Measurements from ENCODE around the gene FAM120A. TPM values are rescaled to one million over a fixed set of nuclear protein-coding genes. Genes with fewer than 3 reads are reported as not detected.

The FAM120A gene
- total and polyA plus RNA-seq, 9 of the 15 experiments (the other 6 are each of a cell fraction or from before 2014, with no cell fraction given) = 8.7 to 71.0 (median 42.2) TPM

- in situ Hi-C loops (cut with MboI) (no loop called here), intact Hi-C loops (cut with micrococcal nuclease) (no loop called here)
- peak in 2 of 4 experiments; percentile 27 to 33 for DNase-seq (ENCODE audit: extremely low read depth in 1 of 4, low spot score in 3 of 4)
- WGBS (ENCODE audit: insufficient coverage, low coverage, missing lambda C conversion rate) = 34% methylated on average over 2 of the region's 2 CpGs
- peak; percentile 70 for ATAC-seq
- FAIRE-seq = no peak
- H3K4me2 ChIP-seq (ENCODE audit: insufficient read depth, low read length) = peak overlapping the region; percentile 3; the same call in 1 of the 2 replicates
- no peak for TF ChIP-seq SAFB (IDR thresholded peaks at IDR 0.05; ENCODE audit: borderline replicate concordance, low read depth, low read length)
- no peak for TF ChIP-seq MTA3 (IDR thresholded peaks at IDR 0.05; ENCODE audit: borderline replicate concordance)
- TF ChIP-seq RBBP5 (IDR thresholded peaks at IDR 0.05; ENCODE audit: borderline replicate concordance, insufficient read depth, low read length, poor library complexity, severe bottlenecking) = no peak
- no peak for TF ChIP-seq ZNF316 (IDR thresholded peaks at IDR 0.05)
- TF ChIP-seq CTCF (IDR thresholded peaks at IDR 0.05 in 2 of 3, conservative IDR thresholded peaks at IDR 0.05 in 1 of 3; ENCODE audit: insufficient read depth in 2 of 3, low read depth in 1 of 3, low read length in 3 of 3) = peak; percentile 48 to 89 (median 49)
- no peak for TF ChIP-seq STAT5A (IDR thresholded peaks at IDR 0.05; ENCODE audit: borderline replicate concordance, low read length)
- no peak for TF ChIP-seq SP2 (IDR thresholded peaks at IDR 0.05; ENCODE audit: extremely low read depth, low read depth, low read length, poor library complexity, severe bottlenecking)
- no peak for TF ChIP-seq SRF (CRISPR knock-in tag; IDR thresholded peaks at IDR 0.05)
- no peak overlapping the region for H2AFZ ChIP-seq (ENCODE audit: low read depth, low read length)
- H3K9ac ChIP-seq (ENCODE audit: insufficient read depth in 1 of 2, low read depth in 2 of 2, low read length in 2 of 2) = no peak overlapping the region
- ChIA-PET POLR2A (interaction anchor here (2.0 kb wide), 1 partner anchor 12 kb away, joined by 6 read pairs; no protein-coding TSS in a partner anchor), CTCF (ENCODE audit: low intra/inter-chr PET ratio) (interaction anchor here (0.6 kb wide), 1 partner anchor 305 kb away, joined by 5 read pairs; no protein-coding TSS in a partner anchor)
- H3K4me1 ChIP-seq (replicated peaks in 1 of 2; ENCODE audit: control insufficient read depth in 2 of 2, insufficient read depth in 2 of 2, low read length in 2 of 2) = peaks cover 18 to 21% of the 10 kb centered on the region in 2 experiments
- H3K9me3 ChIP-seq (replicated peaks; ENCODE audit: control insufficient read depth, insufficient read depth, low read depth, low read length) = no peaks in the 10 kb centered on the region
- H3K27ac ChIP-seq (ENCODE audit: extremely low read depth, low read depth, low read length) = no peak overlapping the region
- no TSS peak for BruUV-seq (replicated peaks)
- no peaks in the 10 kb centered on the region for H3K9me1 ChIP-seq (ENCODE audit: control insufficient read depth, insufficient read depth, low read length)
- no peaks in the 10 kb centered on the region for H3K27me3 ChIP-seq (ENCODE audit: control insufficient read depth in 2 of 2, insufficient read depth in 2 of 2, low read length in 2 of 2)
- no peak overlapping the region for H3K4me3 ChIP-seq
- H3K36me3 ChIP-seq (ENCODE audit: control insufficient read depth, insufficient read depth, low read length) = no peaks in the 10 kb centered on the region
- H3K79me2 ChIP-seq (ENCODE audit: control insufficient read depth, insufficient read depth, low read length) = peaks cover 21% of the 10 kb centered on the region
- peaks cover 9% of the 10 kb centered on the region; the same call in 1 of the 2 replicates for H4K20me1 ChIP-seq (replicated peaks; ENCODE audit: control insufficient read depth, insufficient read depth, low read length)
Observed at GRCh38 chr9:93592643-93593021, 141.1 kb downstream of the FAM120A start.
